Activated CD4-positive, alpha-beta T cell treated with anti-CD3 and anti-CD28 coated beads, Interleukin-10, Interleukin-2, amounts not matched to agents 100 ng/mL and 50 ng/mL, durations not matched to agents 16 hours and 8 hours (primary cell): ENCODE results near the gene ANGPTL7.

Source experiments
- DNase-seq: peaks from one replicate; pipeline ENCODE4 v3.0.0-alpha.2; 2020

The ANGPTL7 gene

GRCh38 chr1:11207898-11208611 lies 18.9 kb downstream of the ANGPTL7 start:
- DNase-seq = no peak

DNA sequence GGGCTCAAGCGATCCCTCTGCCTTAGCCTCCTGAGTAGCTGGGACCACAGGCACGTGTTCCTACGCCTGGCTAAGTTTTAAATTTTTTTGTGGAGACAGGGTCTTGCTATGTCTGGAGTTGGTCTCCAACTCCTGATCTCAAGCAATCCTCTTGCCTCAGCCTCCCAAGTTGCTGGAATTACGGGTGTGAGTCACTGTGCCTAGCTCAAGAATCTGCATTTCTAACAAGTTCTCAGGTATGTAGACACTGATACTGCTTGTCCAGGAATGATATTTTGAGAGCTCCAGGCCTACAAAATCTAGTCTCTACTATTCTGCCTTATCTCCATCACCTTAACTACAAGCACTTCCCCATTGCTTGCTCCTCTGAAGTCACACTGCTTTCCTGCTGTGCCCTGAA lies 22.3 kb downstream of the ANGPTL7 start:
- DNase-seq = no peak

- DNase-seq = no peak
Observed at GRCh38 chr1:11211925-11212587, 22.9 kb downstream of the ANGPTL7 start.

GRCh38 chr1:11214698-11215380 lies 25.7 kb downstream of the ANGPTL7 start:
- no peak for DNase-seq

- no peak for DNase-seq
Observed at GRCh38 chr1:11215381-11216005, 26.3 kb downstream of the ANGPTL7 start.

GRCh38 chr1:11216074-11216473 lies 26.9 kb downstream of the ANGPTL7 start:
- DNase-seq = no peak

GRCh38 chr1:11227106-11228077 lies 38.2 kb downstream of the ANGPTL7 start:
- DNase-seq = no peak

DNA sequence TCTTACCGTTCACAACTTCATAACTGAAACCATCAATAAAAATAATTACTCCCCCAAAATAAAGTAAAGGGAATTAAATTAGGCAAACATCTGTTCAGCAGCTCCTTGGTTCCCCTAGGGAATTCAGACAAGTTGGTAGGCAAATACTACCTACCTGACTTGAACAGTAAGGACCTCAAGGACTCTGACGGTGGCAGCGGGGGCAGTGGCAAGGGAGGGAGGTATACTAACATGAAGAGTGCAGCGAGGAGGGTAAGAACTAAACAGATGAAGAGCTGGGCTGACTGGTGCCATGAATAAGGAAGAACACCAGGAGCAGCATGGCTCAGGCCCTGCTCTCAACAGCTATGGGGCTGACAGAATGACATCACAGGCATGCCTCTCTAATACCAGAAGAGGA lies 40.0 kb downstream of the ANGPTL7 start:
- no peak for DNase-seq

GRCh38 chr1:11233208-11233607 lies 44.1 kb downstream of the ANGPTL7 start:
- DNase-seq = no peak

GRCh38 chr1:11237356-11237755 lies 48.2 kb downstream of the ANGPTL7 start:
- DNase-seq = no peak

DNA sequence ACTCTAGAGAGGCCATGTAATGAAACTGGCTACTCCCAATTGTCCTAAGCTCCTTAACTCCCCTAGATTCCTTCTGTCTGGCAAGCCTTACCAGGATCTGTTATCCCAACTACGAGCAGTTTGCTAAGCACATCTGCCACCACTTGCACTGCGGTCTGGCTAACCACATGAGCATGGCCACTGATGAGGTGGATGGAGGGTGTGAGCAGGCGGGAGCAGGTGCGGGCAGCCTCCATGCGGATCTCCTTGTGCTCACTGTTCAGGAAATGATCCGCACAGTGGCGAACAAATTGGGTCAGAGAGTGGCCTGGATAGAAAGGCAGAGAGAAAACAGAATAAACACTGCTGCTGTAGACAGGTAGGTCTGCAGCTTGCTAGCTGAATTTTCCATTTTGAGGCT lies 49.2 kb downstream of the ANGPTL7 start:
- DNase-seq = no peak

DNA sequence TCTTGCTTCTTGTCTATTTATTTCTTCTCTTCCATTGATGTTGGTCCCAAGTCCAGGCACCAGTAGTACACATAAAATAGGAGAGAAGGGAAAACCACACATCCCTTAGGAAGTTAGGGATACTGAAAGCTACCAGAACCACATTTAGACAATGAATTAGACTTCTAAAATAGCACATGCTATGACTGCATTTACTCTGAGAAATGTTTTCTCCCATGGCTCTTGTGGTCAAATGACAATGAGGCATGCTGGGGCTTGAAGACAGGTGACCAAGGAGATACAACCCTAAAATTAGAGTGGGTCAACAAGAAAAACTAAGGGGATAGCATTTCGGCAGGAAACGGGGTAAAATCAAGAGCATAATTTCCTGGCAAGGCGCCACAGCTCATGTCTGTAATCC lies 56.1 kb downstream of the ANGPTL7 start:
- DNase-seq = no peak
